ENCODE results near the gene MRPL51.

DNA sequence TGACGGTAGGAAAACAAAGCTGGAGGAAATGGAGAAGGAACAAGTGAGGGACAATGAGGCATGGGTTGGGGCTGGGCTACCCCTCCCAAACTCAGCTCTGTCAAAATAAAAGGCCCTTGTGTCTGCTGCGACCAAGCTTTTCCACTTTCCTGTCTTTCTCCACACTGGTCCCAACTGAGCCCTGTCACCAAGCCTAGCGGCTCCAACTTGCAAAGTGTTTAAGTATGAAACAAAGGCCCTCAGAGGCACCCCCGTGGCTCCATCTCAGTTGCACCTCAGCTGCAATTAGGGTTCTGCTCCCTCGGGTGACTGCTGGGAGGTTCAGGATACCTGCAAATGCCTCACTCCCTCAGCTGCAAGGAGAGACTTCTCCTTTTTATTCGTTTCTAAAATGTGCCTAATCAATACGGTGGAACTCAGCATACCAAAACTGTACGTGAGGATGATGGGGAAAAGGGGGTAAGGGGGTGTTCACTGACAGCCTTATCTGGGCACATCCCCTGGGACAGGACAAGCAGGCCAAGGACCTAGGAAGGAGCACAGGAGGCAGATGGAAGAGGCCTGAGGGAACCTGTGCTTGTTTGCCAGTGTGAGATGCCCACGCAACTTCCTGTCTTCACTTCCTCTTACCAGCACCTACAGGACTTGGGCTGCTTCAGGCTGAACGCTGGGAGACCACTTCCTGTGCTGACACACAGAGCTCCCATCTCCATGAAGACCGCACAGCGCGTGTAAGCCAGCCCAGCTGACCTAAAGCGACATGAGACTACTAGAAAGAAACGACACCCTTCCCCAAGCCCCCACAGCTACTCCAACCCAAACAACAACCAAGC, 31.4 kb downstream of the MRPL51 start:
- TF ChIP-seq, protein P1, sequence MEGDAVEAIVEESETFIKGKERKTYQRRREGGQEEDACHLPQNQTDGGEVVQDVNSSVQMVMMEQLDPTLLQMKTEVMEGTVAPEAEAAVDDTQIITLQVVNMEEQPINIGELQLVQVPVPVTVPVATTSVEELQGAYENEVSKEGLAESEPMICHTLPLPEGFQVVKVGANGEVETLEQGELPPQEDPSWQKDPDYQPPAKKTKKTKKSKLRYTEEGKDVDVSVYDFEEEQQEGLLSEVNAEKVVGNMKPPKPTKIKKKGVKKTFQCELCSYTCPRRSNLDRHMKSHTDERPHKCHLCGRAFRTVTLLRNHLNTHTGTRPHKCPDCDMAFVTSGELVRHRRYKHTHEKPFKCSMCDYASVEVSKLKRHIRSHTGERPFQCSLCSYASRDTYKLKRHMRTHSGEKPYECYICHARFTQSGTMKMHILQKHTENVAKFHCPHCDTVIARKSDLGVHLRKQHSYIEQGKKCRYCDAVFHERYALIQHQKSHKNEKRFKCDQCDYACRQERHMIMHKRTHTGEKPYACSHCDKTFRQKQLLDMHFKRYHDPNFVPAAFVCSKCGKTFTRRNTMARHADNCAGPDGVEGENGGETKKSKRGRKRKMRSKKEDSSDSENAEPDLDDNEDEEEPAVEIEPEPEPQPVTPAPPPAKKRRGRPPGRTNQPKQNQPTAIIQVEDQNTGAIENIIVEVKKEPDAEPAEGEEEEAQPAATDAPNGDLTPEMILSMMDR (conservative IDR thresholded peaks at IDR 0.05 in 1 of 2, IDR thresholded peaks at IDR 0.05 in 1 of 2; ENCODE audit: extremely low read depth in 1 of 2, insufficient read depth in 1 of 2, low read depth in 1 of 2, low read length in 2 of 2): no peak
- no peak for TF ChIP-seq EZH2 (IDR thresholded peaks at IDR 0.05; ENCODE audit: borderline replicate concordance, low read length)
